Keratinocyte (primary cell): ENCODE results near the gene SDK1. TPM values are rescaled to one million over a fixed set of nuclear protein-coding genes. Genes with fewer than 3 reads are reported as not detected.

Experiments
- DNase-seq: peaks from one replicate; pipeline ENCODE4 v3.0.0-alpha.2; 2011; ENCODE audit warnings: low read depth, missing footprints, low spot score
- FAIRE-seq: peaks from 2 replicates; lab custom pipeline; 2011; peaks lifted over from hg19 to GRCh38; lab: Jason Lieb, UNC
- H2AFZ ChIP-seq: 2 replicates; pipeline ENCODE4 v1.6.0; 2012; ENCODE audit warnings: low read length, control low read depth, inconsistent platforms; ENCODE audit not compliant: control insufficient read depth
- H3K27ac ChIP-seq: 2 replicates; pipeline ENCODE4 v1.5.1; 2011; ENCODE audit warnings: low read length; ENCODE audit not compliant: control insufficient read depth, insufficient read depth
- H3K27me3 ChIP-seq: 3 replicates; pipeline ENCODE4 v1.6.0; 2011; ENCODE audit warnings: low read length; ENCODE audit not compliant: control insufficient read depth, insufficient read depth; ENCODE audit errors: extremely low read depth
- H3K36me3 ChIP-seq, 2 experiments: 2 replicates in 1 of 2; 3 replicates in 1 of 2; pipeline ENCODE4 v1.5.1; 2011; ENCODE audit warnings: low read length in 2 of 2, mild to moderate bottlenecking in 1 of 2; ENCODE audit not compliant: control insufficient read depth in 2 of 2, insufficient read depth in 2 of 2; ENCODE audit errors: extremely low read depth in 1 of 2
- H3K4me1 ChIP-seq: 3 replicates; pipeline ENCODE4 v1.5.1; 2011; ENCODE audit warnings: low read length; ENCODE audit not compliant: control insufficient read depth, insufficient read depth; ENCODE audit errors: extremely low read depth
- H3K4me2 ChIP-seq: 3 replicates; pipeline ENCODE4 v1.6.0; 2011; ENCODE audit warnings: low read depth, low read length; ENCODE audit not compliant: control insufficient read depth, insufficient read depth; ENCODE audit errors: extremely low read depth
- H3K4me3 ChIP-seq, 3 experiments: fragments of 200-600 bp in 1 of 3; sonication (generic) in 1 of 3; 2 replicates in 2 of 3; 3 replicates in 1 of 3; pipeline ENCODE4 v1.5.1; 2011 to 2016; ENCODE audit warnings: low read length in 3 of 3, mild to moderate bottlenecking in 3 of 3, control low read depth in 2 of 3, inconsistent platforms in 1 of 3, low read depth in 1 of 3, mixed read lengths in 1 of 3, mixed run types in 1 of 3, moderate library complexity in 1 of 3; ENCODE audit not compliant: control insufficient read depth in 2 of 3, insufficient read depth in 2 of 3; ENCODE audit errors: extremely low read depth in 1 of 3
- H3K79me2 ChIP-seq: 2 replicates; pipeline ENCODE4 v1.6.0; 2012; ENCODE audit warnings: low read length; ENCODE audit not compliant: control insufficient read depth, insufficient read depth
- H3K9ac ChIP-seq: 3 replicates; pipeline ENCODE4 v1.6.0; 2011; ENCODE audit warnings: low read length; ENCODE audit not compliant: control insufficient read depth, insufficient read depth; ENCODE audit errors: extremely low read depth
- H3K9me1 ChIP-seq: 3 replicates; pipeline ENCODE4 v1.6.0; 2011; ENCODE audit warnings: low read length; ENCODE audit not compliant: control insufficient read depth, insufficient read depth; ENCODE audit errors: extremely low read depth
- H3K9me3 ChIP-seq: 2 replicates; pipeline ENCODE4 v1.5.1; 2012; ENCODE audit warnings: low read depth, low read length; ENCODE audit not compliant: control insufficient read depth
- H4K20me1 ChIP-seq: 3 replicates; pipeline ENCODE4 v1.6.0; 2011; ENCODE audit warnings: low read length; ENCODE audit not compliant: control insufficient read depth, insufficient read depth; ENCODE audit errors: extremely low read depth
- EZH2 ChIP-seq: IDR thresholded peaks from one replicate; pipeline ENCODE4 v1.6.1; 2012; ENCODE audit warnings: inconsistent platforms, mild to moderate bottlenecking, low read length, moderate library complexity
- dilution Hi-C: fragments of 300-500 bp; cut with MboI; formaldehyde crosslinking; loops from one replicate; pipeline ENCODE4 v1.7.0; 2020; ENCODE audit warnings: low sequenced_read_pairs; ENCODE audit not compliant: extremely low pct_ligation_motif_present
- polyA plus RNA-seq, 5 experiments: library from polyadenylated mRNA; depleted of rRNA in 3 of 5; stranded (reverse) in 3 of 5; stranded (forward) in 1 of 5; unstranded in 1 of 5; fragments of >200 nt; gene quantifications; 1 replicate in 1 of 5; 2 replicates in 3 of 5; 3 replicates in 1 of 5; pipeline versions ENCODE4 v1.2.1 to v1.2.3, GENCODE V29; 2011 to 2012; ENCODE audit warnings: missing spikeins in 2 of 5, low read depth in 1 of 5, low replicate concordance in 1 of 5
- TF ChIP-seq, protein P1 (sequence below), 3 experiments: IDR thresholded peaks in 1 of 3; conservative IDR thresholded peaks in 1 of 3; optimal IDR thresholded peaks in 1 of 3; 2 replicates in 2 of 3; 3 replicates in 1 of 3; pipeline versions ENCODE3 to v1.5.1; 2011; ENCODE audit warnings: low read length in 3 of 3, mild to moderate bottlenecking in 3 of 3, moderate library complexity in 2 of 3, control low read depth in 1 of 3, inconsistent platforms in 1 of 3; ENCODE audit not compliant: insufficient read depth in 2 of 3; ENCODE audit errors: extremely low read depth in 1 of 3

The SDK1 gene
- polyA plus RNA-seq, 1 donor (not counting 4 experiments of a cell fraction or from before 2014, with no cell fraction given): 0.66 TPM

DNA sequence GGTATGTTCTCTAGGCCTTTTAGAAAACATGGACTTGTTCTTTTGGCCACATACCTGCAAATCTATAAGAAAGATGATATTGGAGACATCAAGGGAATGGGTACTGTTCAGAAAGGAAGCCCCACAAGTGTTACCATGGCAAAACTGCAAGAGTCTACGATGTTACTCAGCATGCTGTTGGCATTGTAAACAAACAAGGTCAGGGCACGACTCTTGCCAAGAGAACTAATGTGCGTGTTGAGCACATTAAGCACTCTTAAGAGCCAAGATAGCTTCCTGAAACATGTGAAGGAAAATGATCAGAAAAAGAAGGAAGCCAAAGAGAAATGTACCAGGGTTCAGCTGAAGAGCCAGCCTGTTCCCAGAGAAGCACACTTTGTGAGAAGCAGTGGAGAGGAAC lies 37.1 kb downstream of the SDK1 start:
- no peaks in the 10 kb centered on the region for H3K9me3 ChIP-seq
- FAIRE-seq: no peak
- H3K27ac ChIP-seq: no peak overlapping the region
- no peaks in the 10 kb centered on the region for H3K9me1 ChIP-seq
- TF ChIP-seq EZH2: no peak
- TF ChIP-seq, protein P1, sequence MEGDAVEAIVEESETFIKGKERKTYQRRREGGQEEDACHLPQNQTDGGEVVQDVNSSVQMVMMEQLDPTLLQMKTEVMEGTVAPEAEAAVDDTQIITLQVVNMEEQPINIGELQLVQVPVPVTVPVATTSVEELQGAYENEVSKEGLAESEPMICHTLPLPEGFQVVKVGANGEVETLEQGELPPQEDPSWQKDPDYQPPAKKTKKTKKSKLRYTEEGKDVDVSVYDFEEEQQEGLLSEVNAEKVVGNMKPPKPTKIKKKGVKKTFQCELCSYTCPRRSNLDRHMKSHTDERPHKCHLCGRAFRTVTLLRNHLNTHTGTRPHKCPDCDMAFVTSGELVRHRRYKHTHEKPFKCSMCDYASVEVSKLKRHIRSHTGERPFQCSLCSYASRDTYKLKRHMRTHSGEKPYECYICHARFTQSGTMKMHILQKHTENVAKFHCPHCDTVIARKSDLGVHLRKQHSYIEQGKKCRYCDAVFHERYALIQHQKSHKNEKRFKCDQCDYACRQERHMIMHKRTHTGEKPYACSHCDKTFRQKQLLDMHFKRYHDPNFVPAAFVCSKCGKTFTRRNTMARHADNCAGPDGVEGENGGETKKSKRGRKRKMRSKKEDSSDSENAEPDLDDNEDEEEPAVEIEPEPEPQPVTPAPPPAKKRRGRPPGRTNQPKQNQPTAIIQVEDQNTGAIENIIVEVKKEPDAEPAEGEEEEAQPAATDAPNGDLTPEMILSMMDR (optimal IDR thresholded peaks at IDR 0.05 in 1 of 3, IDR thresholded peaks at IDR 0.05 in 1 of 3, conservative IDR thresholded peaks at IDR 0.05 in 1 of 3; ENCODE audit: extremely low read depth in 1 of 3, insufficient read depth in 2 of 3, low read length in 3 of 3): no peak
- no peaks in the 10 kb centered on the region for H3K4me1 ChIP-seq
- H3K36me3 ChIP-seq: no peaks in the 10 kb centered on the region
- dilution Hi-C loops: no loop called here
- DNase-seq: no peak
- H3K79me2 ChIP-seq: no peaks in the 10 kb centered on the region
- no peaks in the 10 kb centered on the region for H4K20me1 ChIP-seq
- H3K9ac ChIP-seq: no peak overlapping the region
- no peak overlapping the region for H3K4me3 ChIP-seq
- H2AFZ ChIP-seq: no peak overlapping the region
- H3K4me2 ChIP-seq: no peak overlapping the region
- no peaks in the 10 kb centered on the region for H3K27me3 ChIP-seq

DNA sequence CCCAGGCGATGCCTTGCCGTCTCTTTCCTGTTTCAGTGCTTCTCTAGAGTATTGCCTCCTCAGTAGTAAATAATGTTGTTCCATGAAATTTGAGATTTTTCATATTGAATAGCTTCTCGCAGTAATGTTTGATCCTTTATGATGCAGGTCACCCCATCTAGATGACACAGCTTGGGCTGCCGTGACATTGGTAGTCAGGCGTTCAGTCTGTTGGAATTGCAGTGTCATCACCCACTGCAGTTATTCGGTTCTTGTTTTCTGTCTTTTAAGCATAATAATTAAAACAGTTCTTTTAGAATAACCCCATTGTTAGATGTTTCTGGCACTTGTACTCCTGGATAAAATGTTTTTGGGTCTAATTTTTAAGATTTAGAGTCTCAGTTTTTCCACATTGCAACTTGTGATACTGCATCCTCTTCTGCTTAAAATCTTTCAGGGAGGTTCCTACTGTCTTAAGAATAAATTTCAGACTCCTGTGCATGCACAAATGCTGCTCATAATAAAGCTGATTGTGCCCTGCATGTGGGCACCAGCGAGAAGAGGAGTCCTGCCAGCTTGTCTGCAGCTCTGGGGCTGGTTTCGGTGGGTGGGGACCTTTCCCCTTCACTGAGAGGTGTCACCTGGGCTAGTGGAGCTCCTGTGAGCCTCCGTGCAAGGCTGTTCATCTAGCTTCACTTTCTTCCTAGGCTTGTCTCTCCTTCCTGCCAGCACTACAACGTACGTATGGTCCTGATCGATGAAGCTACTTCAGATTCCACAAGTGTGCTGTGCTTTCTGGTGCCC lies 44.8 kb downstream of the SDK1 start:
- TF ChIP-seq, protein P1 (optimal IDR thresholded peaks at IDR 0.05 in 1 of 3, IDR thresholded peaks at IDR 0.05 in 1 of 3, conservative IDR thresholded peaks at IDR 0.05 in 1 of 3; ENCODE audit: extremely low read depth in 1 of 3, insufficient read depth in 2 of 3, low read length in 3 of 3): no peak
- TF ChIP-seq EZH2: no peak
- H3K4me3 ChIP-seq: no peak overlapping the region
- H3K9me3 ChIP-seq: no peaks in the 10 kb centered on the region
- DNase-seq (no peak), FAIRE-seq (no peak)
- no peak overlapping the region for H3K9ac ChIP-seq
- no peak overlapping the region for H3K27ac ChIP-seq
- H3K4me1 ChIP-seq: no peaks in the 10 kb centered on the region
- H3K79me2 ChIP-seq: no peaks in the 10 kb centered on the region
- H4K20me1 ChIP-seq: no peaks in the 10 kb centered on the region
- no peak overlapping the region for H3K4me2 ChIP-seq
- H3K9me1 ChIP-seq: no peaks in the 10 kb centered on the region
- H2AFZ ChIP-seq: no peak overlapping the region
- H3K27me3 ChIP-seq: no peaks in the 10 kb centered on the region
- dilution Hi-C loops: no loop called here
- H3K36me3 ChIP-seq: no peaks in the 10 kb centered on the region
